Stimulated activated naive CD8-positive, alpha-beta T cell treated with anti-CD3 and anti-CD28 coated beads, Interleukin-15, Interleukin-2, amounts not matched to agents 100 U/mL and 50 U/mL, for 24 hours (primary cell): ENCODE measurements around the gene RSPH9.
A peak's percentile ranks its signal among the peaks of the same experiment; 100 is the strongest.
"Not testable (repeated sequence)": the region's sequence is repeated elsewhere in the genome, so short reads cannot be mapped to it uniquely, and the experiment has no call there.

Experiments
- ATAC-seq: fragments of 150-1000 bp; cut with Tn5 transposase; one replicate; pipeline ENCODE4 v1.10.0; 2021
- DNase-seq: peaks from one replicate; pipeline ENCODE4 v3.0.0; 2021

The RSPH9 gene

GRCh38 chr6:43687079-43687436 is 42.2 kb downstream of the RSPH9 start:
- ATAC-seq (no peak), DNase-seq (peak; percentile 17)

GRCh38 chr6:43687437-43688347 is 42.9 kb downstream of the RSPH9 start, which contains the start of gene MRPS18A:
Gene MRPS18A (minus strand): TSS chr6:43687791. CDS start chr6:43687779, 12 bp downstream.
- peak; percentile 87 for DNase-seq
- peak; percentile 97 for ATAC-seq

GRCh38 chr6:43689421-43689820 is 44.6 kb downstream of the RSPH9 start:
- no peak for DNase-seq
- ATAC-seq: no peak

DNA sequence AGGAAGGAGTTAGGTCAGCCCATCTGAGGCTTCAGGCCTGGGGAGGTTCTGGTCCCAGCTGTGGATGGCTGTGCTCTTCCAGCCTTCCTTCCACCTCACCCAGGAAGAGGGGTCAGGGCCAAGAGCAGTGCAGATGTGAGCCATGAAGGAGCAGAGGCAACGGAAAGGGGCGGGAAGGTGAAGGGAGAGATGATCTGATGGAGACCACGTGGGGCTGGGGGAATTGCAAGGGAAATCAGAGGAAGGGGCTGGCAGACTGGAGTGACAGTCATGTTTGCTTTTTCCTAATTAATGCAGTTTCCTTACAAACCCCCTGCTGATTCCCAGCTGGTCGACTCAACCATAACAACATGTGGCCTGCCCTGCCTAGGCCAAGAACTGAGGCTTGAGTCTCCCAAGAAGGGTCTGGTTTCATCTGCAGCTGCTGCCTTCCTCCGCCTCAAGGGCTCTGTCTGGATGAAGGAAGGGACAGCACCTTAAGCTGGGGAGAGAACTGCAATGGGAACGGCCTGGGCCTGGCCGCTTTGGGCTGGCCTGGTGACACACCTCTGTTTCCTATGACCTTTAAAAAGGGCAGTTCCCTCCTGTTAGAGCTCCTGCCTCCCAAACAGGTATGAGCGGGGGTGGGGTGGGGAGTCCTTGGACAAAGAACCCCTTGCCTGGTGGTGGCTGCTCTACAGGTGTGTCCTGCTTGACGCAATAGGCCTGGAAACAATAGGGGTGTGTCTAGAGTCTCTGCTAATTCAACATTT is 50.6 kb downstream of the RSPH9 start:
- peak; percentile 23 for ATAC-seq

GRCh38 chr6:43695967-43696291 is 51.1 kb downstream of the RSPH9 start:
- no peak for DNase-seq
- ATAC-seq: no peak

More for the DNA sequence above, 50.6 kb downstream of the RSPH9 start:
- no peak for DNase-seq

GRCh38 chr6:43697421-43697820 is 52.6 kb downstream of the RSPH9 start:
- DNase-seq (no peak), ATAC-seq (no peak)

DNA sequence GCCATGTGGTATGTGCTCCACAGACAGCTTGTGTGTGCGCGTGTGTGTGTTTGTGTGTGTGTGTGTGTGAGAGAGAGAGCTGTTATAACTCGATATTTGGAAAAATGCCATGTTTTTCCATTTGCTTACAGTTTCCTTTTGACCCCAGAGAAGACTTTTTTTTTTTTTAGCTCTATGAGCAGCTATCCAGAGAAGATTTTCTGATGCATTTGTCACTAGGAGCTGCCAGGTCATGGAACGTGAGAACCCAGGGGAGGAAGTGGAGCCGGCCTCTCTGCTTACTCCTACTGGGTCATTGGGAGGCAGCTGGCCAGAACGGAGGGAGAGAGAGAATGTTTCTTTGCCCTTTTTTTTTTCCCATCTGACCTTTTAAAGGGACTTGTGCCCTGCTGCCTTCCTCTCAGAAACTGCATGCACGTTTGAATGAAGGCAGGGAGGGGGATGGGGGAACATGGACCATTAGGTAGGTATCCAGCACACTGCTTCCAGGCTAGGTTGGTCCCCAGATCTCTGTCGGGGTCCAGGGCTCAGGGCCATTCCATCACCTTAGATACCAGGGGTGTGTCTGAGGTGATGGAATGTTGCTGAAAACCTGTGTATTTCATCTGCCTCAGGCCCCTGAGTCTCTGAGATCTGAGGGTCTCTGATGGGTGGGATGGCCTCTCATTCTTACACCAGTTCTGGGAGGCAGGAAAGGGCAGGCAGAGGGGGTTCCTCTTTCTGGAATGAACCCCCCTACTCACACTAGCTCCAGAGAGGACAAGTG is 53.9 kb downstream of the RSPH9 start:
- DNase-seq (no peak), ATAC-seq (no peak)

DNA sequence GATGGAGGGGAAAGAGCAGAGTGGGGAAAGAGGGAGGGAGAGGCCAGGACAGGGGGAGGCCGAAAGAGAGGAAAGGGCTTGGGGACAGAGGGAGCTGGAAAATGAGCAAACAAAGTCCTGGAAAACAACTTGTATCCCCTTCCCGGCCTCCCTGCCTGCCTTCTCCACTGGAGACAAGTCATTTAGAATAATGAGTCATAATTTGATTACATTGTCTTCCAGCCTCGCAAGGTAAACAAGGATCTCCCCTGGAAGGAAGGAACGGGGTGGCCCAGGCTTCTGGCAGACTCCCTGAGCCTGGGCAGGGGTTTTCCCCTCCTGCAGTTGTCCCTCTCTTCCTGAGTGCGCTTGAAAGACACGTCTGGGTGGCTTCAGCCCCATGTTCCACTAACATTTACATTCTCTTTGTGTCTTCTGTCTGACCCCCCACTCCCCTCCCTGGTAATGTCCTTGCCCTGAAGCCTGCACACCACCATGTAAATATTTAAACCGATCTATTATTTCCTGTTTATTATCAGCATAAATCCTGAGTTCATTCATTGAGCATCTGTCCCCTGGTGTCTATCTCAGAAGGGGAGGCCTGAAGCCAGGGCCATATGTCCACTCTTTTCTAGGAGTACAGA is 54.8 kb downstream of the RSPH9 start:
- ATAC-seq (no peak), DNase-seq (no peak)

GRCh38 chr6:43700939-43701560 is 56.2 kb downstream of the RSPH9 start:
- not testable (repeated sequence) for ATAC-seq, DNase-seq

DNA sequence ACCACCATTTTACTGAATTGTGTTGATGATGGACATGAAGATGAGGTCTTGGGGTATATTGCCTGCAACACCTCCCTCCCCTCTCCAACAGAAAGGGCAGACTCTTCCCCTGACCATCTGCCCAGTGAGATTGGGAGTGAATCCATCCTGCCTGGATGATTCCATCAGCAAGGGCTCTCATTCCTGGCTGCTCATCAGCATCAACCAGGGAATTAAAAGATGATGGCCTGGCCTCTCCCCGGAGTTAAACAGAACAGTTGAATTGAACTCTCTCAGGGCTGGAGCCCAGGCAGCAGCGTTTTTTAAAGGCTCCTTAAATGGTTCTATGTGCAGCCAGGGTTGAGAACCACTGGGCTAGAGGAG is 57.3 kb downstream of the RSPH9 start:
- DNase-seq: no peak

GRCh38 chr6:43702534-43703440 is 58.0 kb downstream of the RSPH9 start:
- ATAC-seq (peak; percentile 72), DNase-seq (peak; percentile 48)

More for the DNA sequence above, 57.3 kb downstream of the RSPH9 start:
- ATAC-seq: no peak

DNA sequence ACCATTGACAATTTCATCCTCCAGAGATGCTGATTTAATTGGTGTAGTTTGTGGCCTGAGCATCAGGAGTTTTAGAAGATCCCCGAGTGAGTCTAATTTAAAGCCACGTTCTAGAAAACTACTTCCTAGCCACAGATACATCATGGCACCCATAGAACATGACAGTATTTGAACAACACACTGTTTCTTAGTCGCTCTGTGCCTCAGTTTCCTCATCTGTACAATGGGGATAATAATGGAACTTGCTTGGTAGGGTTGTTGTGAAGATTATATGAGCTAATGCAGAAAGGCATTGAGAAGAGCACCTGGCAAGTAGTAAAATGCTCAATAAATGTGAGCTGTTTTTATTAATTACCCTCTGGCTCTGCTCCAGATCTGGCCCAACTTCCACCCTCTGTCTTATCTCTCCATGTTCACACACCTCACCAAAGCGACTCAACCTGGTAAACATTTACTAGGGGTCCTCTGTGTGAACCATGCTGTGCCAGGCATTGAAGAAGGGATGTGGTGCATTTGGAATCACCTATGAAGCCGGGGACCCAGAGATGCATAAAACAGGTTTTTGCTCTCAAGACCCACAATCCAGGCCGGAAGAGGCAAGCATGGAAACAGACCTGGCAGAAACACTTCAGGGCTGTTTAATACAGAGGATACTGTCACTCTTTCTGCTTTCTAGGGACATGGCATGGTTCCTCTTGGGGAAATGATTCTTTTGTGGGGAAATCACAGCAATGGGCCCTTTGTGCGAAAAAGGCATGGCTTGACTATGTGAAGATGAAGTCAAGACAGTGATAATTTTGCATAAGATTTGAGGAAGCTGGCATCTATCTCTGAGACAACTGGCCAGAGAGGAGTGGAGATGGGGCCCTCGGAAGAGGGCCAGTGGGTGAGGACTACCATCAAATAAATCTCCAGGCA is 58.9 kb downstream of the RSPH9 start:
- no peak for DNase-seq
- no peak for ATAC-seq

GRCh38 chr6:43705996-43706395 is 61.2 kb downstream of the RSPH9 start:
- ATAC-seq: no peak
- DNase-seq: no peak

DNA sequence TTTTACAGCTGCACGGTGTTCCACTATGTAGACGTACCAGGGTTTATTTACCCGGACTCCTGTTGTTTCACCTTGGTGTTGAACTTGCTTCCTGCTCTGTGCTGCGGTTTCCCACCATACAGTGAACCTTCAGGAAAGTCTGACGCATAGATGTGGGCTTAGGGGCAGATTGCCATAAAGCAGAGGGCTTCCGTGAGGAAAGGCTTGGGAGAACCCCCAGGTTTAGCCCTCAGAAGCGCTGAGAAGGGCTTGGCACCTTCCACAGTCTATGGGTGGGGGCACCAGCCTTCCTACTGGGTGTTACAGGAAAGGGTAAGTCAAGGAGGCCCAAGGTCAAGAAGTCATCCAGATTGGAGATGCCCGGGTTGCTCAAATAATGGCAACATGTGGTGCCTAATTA is 62.0 kb downstream of the RSPH9 start:
- peak; percentile 16 for ATAC-seq
- DNase-seq: no peak

GRCh38 chr6:43707269-43707668 is 62.4 kb downstream of the RSPH9 start:
- no peak for ATAC-seq

DNA sequence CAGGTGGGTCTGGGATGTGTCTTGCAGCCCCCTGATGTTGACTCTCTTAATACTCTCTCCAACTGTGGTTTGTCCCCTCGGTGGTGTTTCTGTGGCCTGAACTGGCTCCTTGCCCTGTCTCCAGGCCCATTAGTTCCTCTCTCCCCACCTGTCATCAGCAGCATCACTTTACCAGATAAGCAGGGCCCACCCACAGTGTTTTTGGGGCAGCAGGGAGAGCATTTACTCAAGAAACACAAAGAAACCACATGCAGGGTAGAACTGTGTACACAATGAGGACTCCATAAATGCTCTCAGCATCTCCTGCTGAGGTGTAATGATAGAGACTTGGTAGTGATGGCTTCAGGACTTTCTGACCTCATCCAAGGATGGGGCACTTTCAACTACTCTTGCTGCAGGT is 62.9 kb downstream of the RSPH9 start:
- no peak for ATAC-seq

More at GRCh38 chr6:43707269-43707668, 62.4 kb downstream of the RSPH9 start:
- no peak for DNase-seq

GRCh38 chr6:43708860-43709653 is 64.2 kb downstream of the RSPH9 start:
- no peak for DNase-seq
- peak; percentile 54 for ATAC-seq

More for the DNA sequence above, 62.9 kb downstream of the RSPH9 start:
- DNase-seq: no peak

DNA sequence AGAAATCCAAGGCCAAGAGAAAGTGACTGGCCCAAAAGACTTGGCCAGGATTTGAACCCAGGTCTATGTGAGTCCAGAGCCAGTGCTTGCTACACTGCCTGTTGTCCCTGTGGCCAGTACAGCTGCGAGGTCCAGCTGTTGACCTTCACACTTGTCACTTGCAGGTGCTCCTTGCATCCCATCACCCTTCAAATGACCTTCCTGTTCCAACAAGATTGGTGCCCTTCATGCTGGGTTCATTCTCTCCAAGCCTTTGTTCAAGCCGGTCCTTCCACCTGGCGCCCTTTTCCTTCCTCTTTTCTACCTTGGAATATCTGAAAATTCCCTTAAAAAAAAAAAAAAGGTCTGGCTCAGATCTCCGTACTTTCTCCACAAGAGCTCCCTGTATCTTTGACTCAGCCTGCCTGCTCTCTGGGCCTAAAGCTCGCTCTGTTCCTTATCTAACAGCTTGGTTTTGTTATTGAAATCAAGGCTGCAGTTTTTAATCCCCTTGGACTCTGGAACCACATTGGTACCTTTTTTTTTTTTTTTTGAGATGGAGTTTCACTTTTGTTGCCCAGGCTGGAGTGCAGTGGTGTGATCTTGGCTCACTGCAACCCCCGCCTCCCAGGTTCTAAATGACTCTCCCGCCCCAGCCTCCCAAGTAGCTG is 64.9 kb downstream of the RSPH9 start:
- ATAC-seq (no peak), DNase-seq (no peak)
